Endothelial cell of umbilical vein (primary cell): ENCODE results near the gene FAM174B. TPM values are rescaled to one million over a fixed set of nuclear protein-coding genes. Genes with fewer than 3 reads are reported as not detected.

Experiments
- BruUV-seq: library from RNA; stranded (reverse); fragments of 400-500 nt; replicated peaks from 2 replicates; lab custom pipeline; 2021; lab: Mats Ljungman, UMichigan
- CTCF ChIA-PET: fragments of 300-600, 350-600 bp; sonication (Branson Sonifier 250); formaldehyde crosslinking; loops from one replicate; lab custom pipeline; 2021; ENCODE audit warnings: antibody characterized with exemption, inconsistent platforms; lab: Charles Lee
- POLR2A ChIA-PET: fragments of 300-600, 350-600 bp; sonication (Branson Sonifier 250); formaldehyde crosslinking; loops from one replicate; lab custom pipeline; 2021; ENCODE audit warnings: antibody characterized with exemption, inconsistent platforms; lab: Charles Lee
- DNase-seq: peaks from one replicate; pipeline ENCODE4 v3.0.0-alpha.2; 2011; ENCODE audit warnings: low read depth, low spot score
- FAIRE-seq: peaks from 2 replicates; lab custom pipeline; 2011; peaks lifted over from hg19 to GRCh38; lab: Jason Lieb, UNC
- H2AFZ ChIP-seq: 2 replicates; pipeline ENCODE4 v1.6.0; 2012; ENCODE audit warnings: low read depth, low read length, control low read depth, inconsistent platforms
- H3K27ac ChIP-seq: 2 replicates; pipeline ENCODE4 v1.5.1; 2011; ENCODE audit warnings: low read depth, mild to moderate bottlenecking, control low read depth, low read length, moderate library complexity; ENCODE audit not compliant: insufficient read depth
- H3K27me3 ChIP-seq, 2 experiments: 2 replicates each; pipeline versions ENCODE4 v1.6.0 to v1.6.1; 2011; ENCODE audit warnings: low read length in 2 of 2, mixed read lengths in 1 of 2; ENCODE audit not compliant: control insufficient read depth in 2 of 2, insufficient read depth in 2 of 2
- H3K36me3 ChIP-seq, 2 experiments: 2 replicates in 1 of 2; 3 replicates in 1 of 2; pipeline ENCODE4 v1.5.1; 2011; ENCODE audit warnings: low read length in 2 of 2, mild to moderate bottlenecking in 1 of 2, moderate library complexity in 1 of 2; ENCODE audit not compliant: control insufficient read depth in 2 of 2, insufficient read depth in 2 of 2; ENCODE audit errors: extremely low read depth in 1 of 2
- H3K4me1 ChIP-seq: 3 replicates; pipeline ENCODE4 v1.5.1; 2011; ENCODE audit warnings: mild to moderate bottlenecking, low read length; ENCODE audit not compliant: control insufficient read depth, insufficient read depth; ENCODE audit errors: extremely low read depth
- H3K4me2 ChIP-seq: 2 replicates; pipeline ENCODE4 v1.6.1; 2011; ENCODE audit warnings: low read length, control low read depth, mixed read lengths; ENCODE audit not compliant: insufficient read depth
- H3K4me3 ChIP-seq, 3 experiments: fragments of 200-600 bp in 1 of 3; sonication (generic), shearing (Covaris generic) in 1 of 3; replicated peaks in 1 of 3; 2 replicates each; pipeline ENCODE4 v1.5.1; 2011 to 2016; ENCODE audit warnings: control low read depth in 3 of 3, low read length in 3 of 3, mild to moderate bottlenecking in 2 of 3, inconsistent platforms in 1 of 3, low read depth in 1 of 3, moderate library complexity in 1 of 3; ENCODE audit not compliant: insufficient read depth in 1 of 3
- H3K79me2 ChIP-seq: 2 replicates; pipeline ENCODE4 v1.6.0; 2012; ENCODE audit warnings: low read length, inconsistent platforms; ENCODE audit not compliant: control insufficient read depth, insufficient read depth
- H3K9ac ChIP-seq: replicated peaks from 2 replicates; pipeline ENCODE3; 2011; ENCODE audit warnings: low read length, control low read depth; ENCODE audit not compliant: insufficient read depth; ENCODE audit errors: extremely low read depth
- H3K9me1 ChIP-seq: replicated peaks from 3 replicates; pipeline ENCODE4 v1.6.0; 2011; ENCODE audit warnings: mild to moderate bottlenecking, low read length; ENCODE audit not compliant: control insufficient read depth, insufficient read depth; ENCODE audit errors: extremely low read depth
- H3K9me3 ChIP-seq: replicated peaks from 2 replicates; pipeline ENCODE4 v1.5.1; 2012; ENCODE audit warnings: low read length, inconsistent platforms; ENCODE audit not compliant: control insufficient read depth, insufficient read depth
- H4K20me1 ChIP-seq: replicated peaks from 2 replicates; pipeline ENCODE3; 2011; ENCODE audit warnings: mild to moderate bottlenecking, low read length; ENCODE audit not compliant: control insufficient read depth, insufficient read depth; ENCODE audit errors: extremely low read depth
- EZH2 ChIP-seq: IDR thresholded peaks from 2 replicates; pipeline ENCODE4 v1.6.1; 2012; ENCODE audit warnings: borderline replicate concordance, low read depth, mild to moderate bottlenecking, moderate library complexity, low read length, inconsistent platforms; ENCODE audit not compliant: severe bottlenecking
- FOS ChIP-seq: IDR thresholded peaks from 2 replicates; pipeline ENCODE4 v1.6.1; 2011; ENCODE audit warnings: mild to moderate bottlenecking, low read length, moderate library complexity, borderline replicate concordance; ENCODE audit not compliant: insufficient read depth
- GATA2 ChIP-seq: IDR thresholded peaks from 2 replicates; pipeline ENCODE4 v1.7.0; 2011; ENCODE audit warnings: low read depth, mild to moderate bottlenecking, moderate library complexity, mixed read lengths, low read length; ENCODE audit not compliant: insufficient read length, insufficient read depth
- JUN ChIP-seq: IDR thresholded peaks from 2 replicates; pipeline ENCODE4 v1.6.1; 2011; ENCODE audit warnings: borderline replicate concordance, low read depth; ENCODE audit not compliant: insufficient read length, insufficient read depth
- MYC ChIP-seq: IDR thresholded peaks from one replicate; pipeline ENCODE4 v1.6.1; 2011; ENCODE audit warnings: mild to moderate bottlenecking, low read depth, low read length
- POLR2A ChIP-seq: IDR thresholded peaks from 2 replicates; pipeline ENCODE4 v1.6.1; 2012; ENCODE audit warnings: low read depth, mild to moderate bottlenecking, control low read depth, low read length
- POLR2AphosphoS5 ChIP-seq: IDR thresholded peaks from 2 replicates; pipeline ENCODE4 v1.6.1; 2012; ENCODE audit warnings: low read depth, mild to moderate bottlenecking, control low read depth, low read length, moderate library complexity; ENCODE audit not compliant: insufficient read depth
- dilution Hi-C: fragments of 300-500 bp; cut with MboI; formaldehyde crosslinking; loops from one replicate; pipeline ENCODE4 v1.15.0; 2019; ENCODE audit warnings: low sequenced_read_pairs; ENCODE audit not compliant: extremely low pct_ligation_motif_present
- intact Hi-C: fragments of 100-400 bp; cut with micrococcal nuclease; formaldehyde crosslinking; loops from one replicate; pipeline ENCODE4 v1.10.0; 2022
- polyA plus RNA-seq, 4 experiments: library from polyadenylated mRNA; depleted of rRNA in 3 of 4; stranded (reverse) in 3 of 4; unstranded in 1 of 4; fragments of >200 nt; gene quantifications; 2 replicates each; pipeline versions ENCODE4 v1.2.1 to v1.2.3, GENCODE V29; 2011 to 2012; ENCODE audit warnings: missing spikeins in 1 of 4
- total RNA-seq: library from RNA; stranded (reverse); gene quantifications from 2 replicates; pipeline ENCODE4 v1.2.3, GENCODE V29; 2021
- TF ChIP-seq, protein P1 (sequence below): IDR thresholded peaks from 2 replicates; pipeline ENCODE4 v1.6.1; 2011; ENCODE audit not compliant: insufficient read depth, insufficient read length
- TF ChIP-seq, protein P2 (sequence below), 2 donors: IDR thresholded peaks; 1 replicate in 1 of 2; 2 replicates in 1 of 2; pipeline ENCODE4 v1.5.1; 2011; ENCODE audit warnings: low read length in 2 of 2, mild to moderate bottlenecking in 2 of 2, moderate library complexity in 2 of 2, control low read depth in 1 of 2, inconsistent platforms in 1 of 2, low read depth in 1 of 2; ENCODE audit not compliant: insufficient read depth in 1 of 2; ENCODE audit errors: extremely low read depth in 1 of 2

The FAM174B gene
- total and polyA plus RNA-seq, 2 donors (not counting 3 experiments of a cell fraction or from before 2014, with no cell fraction given) = 25.9 to 30.2 TPM

DNA sequence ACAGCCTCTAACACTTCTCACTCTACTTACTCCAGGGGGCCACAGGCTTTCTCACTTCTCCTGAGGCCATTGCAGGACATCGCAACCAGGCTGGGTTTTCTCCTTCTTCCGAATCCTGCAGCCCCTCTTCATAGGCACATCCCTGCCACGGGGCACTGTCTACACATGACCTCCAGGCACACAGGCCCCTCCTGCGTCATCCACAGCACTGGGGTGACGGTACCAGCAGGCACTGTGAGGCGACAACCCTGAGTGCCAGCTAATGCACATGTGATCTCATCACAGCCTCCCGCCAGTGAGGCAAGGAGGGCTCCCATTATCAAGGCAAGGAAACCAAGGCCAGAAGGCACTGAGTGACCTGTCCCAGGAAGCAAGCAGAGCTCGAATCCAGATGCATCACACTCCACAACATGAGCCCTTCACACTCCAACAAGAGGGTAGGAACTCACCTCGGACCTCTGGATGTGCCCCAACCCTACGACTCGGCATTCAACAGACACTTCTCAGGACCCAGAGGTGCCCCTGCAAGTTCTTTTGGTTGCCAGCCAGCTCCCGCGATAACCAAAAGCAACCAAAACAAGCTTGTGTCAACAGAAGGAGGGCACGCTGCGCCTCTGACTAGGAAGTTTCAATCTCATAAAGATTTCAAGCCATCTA is 16.7 kb downstream of the FAM174B start:
- no peak overlapping the region for H3K4me2 ChIP-seq
- no peak overlapping the region for H2AFZ ChIP-seq
- H3K9me1 ChIP-seq = no peaks in the 10 kb centered on the region
- ChIA-PET CTCF (interaction anchor here (0.9 kb wide), 1 partner anchor 16 kb away, joined by 3 read pairs; no protein-coding TSS in a partner anchor), POLR2A (no interaction called here)
- no peak overlapping the region for H3K27ac ChIP-seq
- BruUV-seq = no TSS peak
- H3K4me1 ChIP-seq = peaks cover 6% of the 10 kb centered on the region
- intact Hi-C loops (no loop called here), dilution Hi-C loops (no loop called here)
- no peak overlapping the region for H3K4me3 ChIP-seq
- H3K27me3 ChIP-seq = no peaks in the 10 kb centered on the region
- H3K9ac ChIP-seq = no peak overlapping the region
- no peak for DNase-seq
- H4K20me1 ChIP-seq = no peaks in the 10 kb centered on the region
- peaks cover 96% of the 10 kb centered on the region for H3K79me2 ChIP-seq
- FAIRE-seq = no peak
- H3K36me3 ChIP-seq = no peaks in the 10 kb centered on the region
- TF ChIP-seq GATA2 (no peak), JUN (no peak), POLR2A (no peak), EZH2 (no peak), FOS (no peak), MYC (no peak), POLR2AphosphoS5 (no peak)
- TF ChIP-seq, protein P1, sequence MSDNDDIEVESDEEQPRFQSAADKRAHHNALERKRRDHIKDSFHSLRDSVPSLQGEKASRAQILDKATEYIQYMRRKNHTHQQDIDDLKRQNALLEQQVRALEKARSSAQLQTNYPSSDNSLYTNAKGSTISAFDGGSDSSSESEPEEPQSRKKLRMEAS = no peak
- TF ChIP-seq, protein P2, sequence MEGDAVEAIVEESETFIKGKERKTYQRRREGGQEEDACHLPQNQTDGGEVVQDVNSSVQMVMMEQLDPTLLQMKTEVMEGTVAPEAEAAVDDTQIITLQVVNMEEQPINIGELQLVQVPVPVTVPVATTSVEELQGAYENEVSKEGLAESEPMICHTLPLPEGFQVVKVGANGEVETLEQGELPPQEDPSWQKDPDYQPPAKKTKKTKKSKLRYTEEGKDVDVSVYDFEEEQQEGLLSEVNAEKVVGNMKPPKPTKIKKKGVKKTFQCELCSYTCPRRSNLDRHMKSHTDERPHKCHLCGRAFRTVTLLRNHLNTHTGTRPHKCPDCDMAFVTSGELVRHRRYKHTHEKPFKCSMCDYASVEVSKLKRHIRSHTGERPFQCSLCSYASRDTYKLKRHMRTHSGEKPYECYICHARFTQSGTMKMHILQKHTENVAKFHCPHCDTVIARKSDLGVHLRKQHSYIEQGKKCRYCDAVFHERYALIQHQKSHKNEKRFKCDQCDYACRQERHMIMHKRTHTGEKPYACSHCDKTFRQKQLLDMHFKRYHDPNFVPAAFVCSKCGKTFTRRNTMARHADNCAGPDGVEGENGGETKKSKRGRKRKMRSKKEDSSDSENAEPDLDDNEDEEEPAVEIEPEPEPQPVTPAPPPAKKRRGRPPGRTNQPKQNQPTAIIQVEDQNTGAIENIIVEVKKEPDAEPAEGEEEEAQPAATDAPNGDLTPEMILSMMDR (IDR thresholded peaks at IDR 0.05; ENCODE audit: extremely low read depth in 1 of 2, insufficient read depth in 1 of 2, low read depth in 1 of 2, low read length in 2 of 2) = no peak
- no peaks in the 10 kb centered on the region for H3K9me3 ChIP-seq
